CD4-positive, alpha-beta T cell (primary cell): ENCODE data around the gene CCNQ. TPM values are rescaled to one million over a fixed set of nuclear protein-coding genes. Genes with fewer than 3 reads are reported as not detected.

Source experiments
- ATAC-seq: fragments of 200-7000 bp; cut with Tn5 transposase; one replicate; pipeline ENCODE4 v1.10.0; 2022; ENCODE audit warnings: mild to moderate bottlenecking; ENCODE audit not compliant: poor library complexity
- CTCF ChIA-PET: fragments of 350-600 bp; sonication (Branson Sonifier 250); formaldehyde crosslinking; loops from one replicate; lab custom pipeline; 2021; ENCODE audit warnings: antibody characterized with exemption, inconsistent platforms; lab: Charles Lee
- POLR2A ChIA-PET: fragments of 350-600 bp; sonication (Branson Sonifier 250); formaldehyde crosslinking; loops from one replicate; lab custom pipeline; 2021; ENCODE audit warnings: antibody characterized with exemption, inconsistent platforms; lab: Charles Lee
- DNase-seq, 14 experiments: peaks; one replicate each; pipeline ENCODE4 v3.0.0-alpha.2; 2013 to 2020; ENCODE audit warnings: mixed read lengths in 2 of 14
- H3K27ac ChIP-seq, 2 donors: one replicate each; pipeline versions ENCODE4 v1.5.1 to v1.7.0; 2013; ENCODE audit warnings: low read length in 2 of 2, low read depth in 1 of 2, mild to moderate bottlenecking in 1 of 2
- H3K27me3 ChIP-seq, 2 experiments: 1 replicate in 1 of 2; 2 replicates in 1 of 2; pipeline versions ENCODE4 v1.6.1 to v1.7.0; 2013; ENCODE audit warnings: low read length in 2 of 2, control low read depth in 1 of 2, mild to moderate bottlenecking in 1 of 2, moderate library complexity in 1 of 2; ENCODE audit not compliant: insufficient read depth in 2 of 2, control insufficient read depth in 1 of 2
- H3K36me3 ChIP-seq: one replicate; pipeline ENCODE4 v1.6.1; 2013; ENCODE audit warnings: low read length, control low read depth; ENCODE audit not compliant: insufficient read depth
- H3K4me1 ChIP-seq: one replicate; pipeline ENCODE4 v1.6.1; 2013; ENCODE audit warnings: low read length, control low read depth; ENCODE audit not compliant: insufficient read depth
- H3K4me3 ChIP-seq: one replicate; pipeline ENCODE4 v1.5.1; 2013; ENCODE audit warnings: mild to moderate bottlenecking, low read length, moderate library complexity
- H3K9me3 ChIP-seq, 2 experiments: 1 replicate in 1 of 2; 2 replicates in 1 of 2; pipeline versions ENCODE4 v1.6.1 to v1.7.0; 2013; ENCODE audit warnings: low read length in 2 of 2, mild to moderate bottlenecking in 2 of 2, control low read depth in 1 of 2, moderate library complexity in 1 of 2; ENCODE audit not compliant: control insufficient read depth in 1 of 2, insufficient read depth in 1 of 2
- H3K27ac Mint-ChIP-seq: one replicate; pipeline ENCODE4 v1.8.0; 2020; ENCODE audit warnings: mixed read lengths
- H3K27me3 Mint-ChIP-seq: one replicate; pipeline ENCODE4 v1.8.0; 2021; ENCODE audit warnings: mixed read lengths
- H3K36me3 Mint-ChIP-seq: one replicate; pipeline ENCODE4 v1.8.0; 2021; ENCODE audit warnings: low read depth, mixed read lengths
- H3K4me1 Mint-ChIP-seq: one replicate; pipeline ENCODE4 v1.8.0; 2021; ENCODE audit warnings: low read depth, mixed read lengths
- H3K4me3 Mint-ChIP-seq: one replicate; pipeline ENCODE4 v1.8.0; 2020; ENCODE audit warnings: mild to moderate bottlenecking, mixed read lengths
- H3K9me3 Mint-ChIP-seq: one replicate; pipeline ENCODE4 v1.8.0; 2020; ENCODE audit warnings: mixed read lengths
- CTCF ChIP-seq: fragments of 200-600 bp; IDR thresholded peaks from one replicate; pipeline ENCODE4 v1.8.0; 2022; ENCODE audit warnings: antibody characterized with exemption, mild to moderate bottlenecking
- intact Hi-C, 2 experiments: fragments of 100-400 bp; cut with DNase I in 1 of 2; cut with micrococcal nuclease in 1 of 2; formaldehyde crosslinking; loops; one replicate each; pipeline versions ENCODE4 v1.15.1 to v1.9.0; 2023 to 2025; cut with DNase I, micrococcal nuclease
- total RNA-seq, 174 experiments: library from RNA in 2 of 174; stranded (reverse) in 2 of 174; gene quantifications; one replicate each; pipeline ENCODE4 v1.2.3 and lab custom pipeline; 2021 to 2026

Gene CCNQ
- total RNA-seq, 2 experiments from 2014 or later: 13.9 to 14.1 TPM

GRCh38 chrX:153621949-153622598 lies 23.1 kb upstream of the CCNQ start:
- no peak for ATAC-seq
- Histone ChIP-seq H3K27me3 (no peaks in the 10 kb centered on the region), H3K36me3 (no peaks in the 10 kb centered on the region), H3K4me1 (no peaks in the 10 kb centered on the region), H3K9me3 (no peaks in the 10 kb centered on the region), H3K27ac (no peak overlapping the region), H3K4me3 (no peak overlapping the region)
- DNase-seq: no peak
- Mint-ChIP-seq H3K36me3 (no peaks in the 10 kb centered on the region), H3K27me3 (peaks cover 8% of the 10 kb centered on the region), H3K9me3 (no peaks in the 10 kb centered on the region), H3K4me3 (no peak overlapping the region), H3K4me1 (no peaks in the 10 kb centered on the region), H3K27ac (no peak overlapping the region)
- ChIA-PET CTCF (no interaction called here), POLR2A (no interaction called here)
- intact Hi-C loops: no loop called here
- no peak for TF ChIP-seq CTCF

- TF ChIP-seq CTCF: no peak
- Histone ChIP-seq H3K9me3 (no peaks in the 10 kb centered on the region), H3K27me3 (no peaks in the 10 kb centered on the region), H3K4me1 (no peaks in the 10 kb centered on the region), H3K27ac (no peak overlapping the region), H3K4me3 (no peak overlapping the region), H3K36me3 (no peaks in the 10 kb centered on the region)
- ATAC-seq (no peak), DNase-seq (no peak)
- intact Hi-C loops: no loop called here
- H3K27ac Mint-ChIP-seq: no peak overlapping the region
- H3K4me1 Mint-ChIP-seq: peaks cover under 1% of the 10 kb centered on the region
- no peak overlapping the region for H3K4me3 Mint-ChIP-seq
- ChIA-PET POLR2A (no interaction called here), CTCF (no interaction called here)
- H3K27me3 Mint-ChIP-seq: peaks cover 8% of the 10 kb centered on the region
- no peaks in the 10 kb centered on the region for H3K9me3 Mint-ChIP-seq
- H3K36me3 Mint-ChIP-seq: no peaks in the 10 kb centered on the region
Measured at GRCh38 chrX:153620576-153620975, 21.6 kb upstream of the CCNQ start.

- Mint-ChIP-seq H3K9me3 (no peaks in the 10 kb centered on the region), H3K36me3 (no peaks in the 10 kb centered on the region), H3K27me3 (no peaks in the 10 kb centered on the region), H3K4me1 (peaks cover 13% of the 10 kb centered on the region), H3K4me3 (peak overlapping the region; percentile 49), H3K27ac (peak overlapping the region; percentile 77)
- no peak for TF ChIP-seq CTCF
- H3K4me1 ChIP-seq: peaks cover 16% of the 10 kb centered on the region
- ChIA-PET POLR2A (no interaction called here), CTCF (no interaction called here)
- no peaks in the 10 kb centered on the region for H3K27me3 ChIP-seq
- intact Hi-C loops: loop anchor here in 1 of 2 experiments (5.0 kb wide), 1 partner anchor 32 kb away; the partner anchor contains the start of gene DUSP9
- H3K36me3 ChIP-seq: no peaks in the 10 kb centered on the region
- peak overlapping the region in 1 of 2 donors; percentile 29 for H3K27ac ChIP-seq
- ATAC-seq (peak; percentile 42), DNase-seq (peak in 2 of 14 experiments; percentile 14 to 31)
- H3K9me3 ChIP-seq: peaks cover 0 to 4% of the 10 kb centered on the region in 2 experiments
- no peak overlapping the region for H3K4me3 ChIP-seq
Measured at GRCh38 chrX:153614818-153615217, 15.9 kb upstream of the CCNQ start.
